ENCODE results near the gene PLK3.
"Not testable (repeated sequence)": the region's sequence is repeated elsewhere in the genome, so short reads cannot be mapped to it uniquely, and the experiment has no call there.

PLK3 gene

GRCh38 chr1:44787506-44787905 is 12.7 kb upstream of the PLK3 start:
- DNase-seq (ENCODE audit: low read depth in 2 of 2), result no peak
- no peak for TF ChIP-seq CTCF (IDR thresholded peaks at IDR 0.05; ENCODE audit: low read depth, low read length)
- no peak overlapping the region for H3K4me3 ChIP-seq (replicated peaks in 1 of 2; ENCODE audit: low read depth in 2 of 2, low read length in 2 of 2)

- no peak within 1 kb of the TSS for H3K4me3 ChIP-seq (replicated peaks in 1 of 2; ENCODE audit: low read depth in 2 of 2, low read length in 2 of 2)
- no peak for DNase-seq (ENCODE audit: low read depth in 2 of 2)
- TF ChIP-seq CTCF (IDR thresholded peaks at IDR 0.05; ENCODE audit: low read depth, low read length), result no peak
These were observed 11.9 kb upstream of the PLK3 start, which contains the start of gene BEST4 for GRCh38 chr1:44788120-44788860. BEST4 (minus strand) TSS chr1:44788170; CDS start chr1:44787705, 465 bp downstream.

- TF ChIP-seq CTCF (IDR thresholded peaks at IDR 0.05; ENCODE audit: low read depth, low read length), result no peak
- H3K4me3 ChIP-seq (replicated peaks in 1 of 2; ENCODE audit: low read depth in 2 of 2, low read length in 2 of 2), result no peak overlapping the region
- no peak for DNase-seq (ENCODE audit: low read depth in 2 of 2)
These were observed 9.0 kb upstream of the PLK3 start for GRCh38 chr1:44790968-44791801.

- no peak for DNase-seq (ENCODE audit: low read depth in 2 of 2)
- no peak overlapping the region for H3K4me3 ChIP-seq (replicated peaks in 1 of 2; ENCODE audit: low read depth in 2 of 2, low read length in 2 of 2)
- no peak for TF ChIP-seq CTCF (IDR thresholded peaks at IDR 0.05; ENCODE audit: low read depth, low read length)
These were observed 7.3 kb upstream of the PLK3 start for GRCh38 chr1:44792736-44793502.

- DNase-seq (ENCODE audit: low read depth in 2 of 2), result not testable (repeated sequence)
These were observed 2.3 kb upstream of the PLK3 start for GRCh38 chr1:44797886-44798285.

GRCh38 chr1:44798481-44799365 is 1.5 kb upstream of the PLK3 start:
- no peak for DNase-seq (ENCODE audit: low read depth in 2 of 2)
- no peak for TF ChIP-seq CTCF (IDR thresholded peaks at IDR 0.05; ENCODE audit: low read depth, low read length)
- H3K4me3 ChIP-seq (replicated peaks in 1 of 2; ENCODE audit: low read depth in 2 of 2, low read length in 2 of 2), result no peak overlapping the region

More at GRCh38 chr1:44797886-44798285, 2.3 kb upstream of the PLK3 start:
- not testable (repeated sequence) for H3K4me3 ChIP-seq (replicated peaks in 1 of 2; ENCODE audit: low read depth in 2 of 2, low read length in 2 of 2)
